ENCODE measurements around the gene FIBP. TPM values are rescaled to one million over a fixed set of nuclear protein-coding genes. Genes with fewer than 3 reads are reported as not detected.

Gene FIBP
- total RNA-seq, 1 experiment from 2014 or later = 79.3 TPM

- in situ Hi-C loops (cut with HindIII; ENCODE audit: low sequenced_read_pairs) = no loop called here
Measured at GRCh38 chr11:65862941-65863888, 25.1 kb downstream of the FIBP start.

DNA sequence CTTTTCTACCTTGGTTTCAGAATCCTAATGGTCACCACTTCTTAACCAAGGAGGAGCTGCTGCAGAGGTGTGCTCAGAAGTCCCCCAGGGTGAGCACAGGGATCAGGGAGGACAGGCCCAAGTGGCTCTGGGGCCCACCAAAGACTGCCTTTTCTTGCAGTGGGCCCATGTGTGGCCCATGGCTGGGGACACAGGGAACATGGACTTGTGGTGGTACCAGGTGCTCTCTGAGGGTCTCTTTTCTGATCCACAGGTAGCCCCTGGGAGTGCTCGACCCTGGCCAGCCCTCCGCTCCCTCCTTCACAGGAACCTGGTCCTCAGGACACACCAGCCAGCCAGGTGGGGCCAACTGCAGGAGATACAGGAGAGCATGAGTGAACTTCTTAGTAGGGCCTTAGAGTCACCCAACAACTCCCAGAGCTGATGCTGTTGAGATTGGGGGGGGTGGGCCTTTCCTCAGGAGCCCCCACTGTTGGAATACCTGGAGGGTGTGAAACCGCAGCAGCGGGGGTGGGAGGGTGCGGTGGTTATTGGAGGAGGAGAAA lies 26.0 kb downstream of the FIBP start:
- no peak for DNase-seq (ENCODE audit: low spot score)

More at GRCh38 chr11:65862941-65863888, 25.1 kb downstream of the FIBP start:
- no peak for DNase-seq (ENCODE audit: low spot score)

GRCh38 chr11:65861533-65862183 lies 26.6 kb downstream of the FIBP start:
- no peak for DNase-seq (ENCODE audit: low spot score)
- in situ Hi-C loops (cut with HindIII; ENCODE audit: low sequenced_read_pairs) = no loop called here

More for the DNA sequence above, 26.0 kb downstream of the FIBP start:
- in situ Hi-C loops (cut with HindIII; ENCODE audit: low sequenced_read_pairs) = no loop called here

- in situ Hi-C loops (cut with HindIII; ENCODE audit: low sequenced_read_pairs) = no loop called here
- no peak for DNase-seq (ENCODE audit: low spot score)
Measured at GRCh38 chr11:65861165-65861505, 27.1 kb downstream of the FIBP start.

- in situ Hi-C loops (cut with HindIII; ENCODE audit: low sequenced_read_pairs) = no loop called here
- peak; percentile 97 for DNase-seq (ENCODE audit: low spot score)
Measured at GRCh38 chr11:65860278-65861164, 27.8 kb downstream of the FIBP start, which contains the start of gene MUS81. MUS81 (plus strand) TSS chr11:65860433; CDS start chr11:65860754, 321 bp downstream.

DNA sequence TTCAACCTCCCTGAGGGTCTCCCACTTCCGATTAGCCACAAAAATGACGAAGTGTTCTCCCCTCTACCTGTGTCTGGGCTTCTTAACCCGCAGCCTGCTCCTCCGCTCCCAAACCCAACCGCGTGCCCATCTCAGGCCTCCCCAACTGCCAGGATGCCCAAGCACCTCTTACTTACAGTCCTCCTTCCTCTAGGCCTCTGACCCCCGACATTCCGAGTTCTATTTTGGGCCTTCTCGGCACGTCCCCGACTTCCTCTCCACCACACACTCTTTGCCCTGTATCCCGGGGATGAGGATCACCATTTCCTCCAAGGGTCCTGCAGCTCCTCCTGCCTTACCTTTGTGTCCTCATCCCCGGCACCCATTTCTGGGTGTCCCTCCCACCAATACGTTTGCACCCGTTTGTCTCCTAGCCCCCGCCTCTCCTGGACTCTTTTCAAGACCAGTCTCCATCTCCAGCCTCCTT lies 28.4 kb downstream of the FIBP start:
- DNase-seq (ENCODE audit: low spot score) = no peak
- in situ Hi-C loops (cut with HindIII; ENCODE audit: low sequenced_read_pairs) = no loop called here

- in situ Hi-C loops (cut with HindIII; ENCODE audit: low sequenced_read_pairs) = no loop called here
- peak; percentile 99 for DNase-seq (ENCODE audit: low spot score)
Measured at GRCh38 chr11:65859095-65859811, 29.0 kb downstream of the FIBP start.

DNA sequence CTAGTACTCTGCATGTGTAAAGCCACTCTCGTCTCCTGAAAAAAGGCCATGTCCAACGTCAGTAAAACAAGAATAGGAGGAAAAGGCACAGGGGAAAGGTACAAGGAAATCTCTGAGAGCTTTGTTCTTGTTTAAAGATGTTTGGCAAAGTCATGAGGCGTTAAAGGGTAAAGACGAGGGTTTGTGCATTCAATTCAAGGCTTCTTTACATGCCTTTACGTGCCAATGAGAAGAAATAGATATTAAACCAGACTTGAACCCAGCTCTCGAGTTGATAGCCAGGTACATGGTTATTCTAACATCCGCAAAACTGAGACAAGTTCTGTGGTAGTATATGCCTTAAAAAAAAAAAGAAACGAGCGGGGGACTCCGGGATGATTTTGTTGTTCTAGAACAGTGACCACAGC lies 29.6 kb downstream of the FIBP start:
- in situ Hi-C loops (cut with HindIII; ENCODE audit: low sequenced_read_pairs) = no loop called here
- DNase-seq (ENCODE audit: low spot score) = no peak

- DNase-seq (ENCODE audit: low spot score) = peak; percentile 97
- in situ Hi-C loops (cut with HindIII; ENCODE audit: low sequenced_read_pairs) = no loop called here
Measured at GRCh38 chr11:65857853-65858680, 30.2 kb downstream of the FIBP start, which contains the start of gene CFL1. CFL1 (minus strand) TSS chr11:65858180; CDS start chr11:65858099, 81 bp downstream.

DNA sequence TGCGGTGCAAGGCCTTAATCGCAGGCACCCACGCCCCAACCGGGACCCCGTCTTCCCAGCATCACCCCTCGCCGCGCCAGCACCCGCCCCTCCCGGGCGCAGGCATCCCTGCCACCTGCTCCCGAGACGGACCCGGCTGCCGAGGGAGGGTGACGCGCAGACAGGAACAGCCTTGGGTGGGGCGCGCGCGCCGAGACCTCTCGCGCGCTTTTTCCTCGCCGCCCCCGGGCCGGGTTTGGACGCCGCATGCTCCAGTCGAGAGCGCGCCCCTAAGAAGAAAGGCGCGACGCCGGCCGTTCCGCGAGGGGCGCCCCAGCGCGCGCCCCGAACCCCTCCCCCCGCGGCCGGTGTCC lies 30.8 kb downstream of the FIBP start:
- in situ Hi-C loops (cut with HindIII; ENCODE audit: low sequenced_read_pairs) = no loop called here
- DNase-seq (ENCODE audit: low spot score) = peak; percentile 58

DNA sequence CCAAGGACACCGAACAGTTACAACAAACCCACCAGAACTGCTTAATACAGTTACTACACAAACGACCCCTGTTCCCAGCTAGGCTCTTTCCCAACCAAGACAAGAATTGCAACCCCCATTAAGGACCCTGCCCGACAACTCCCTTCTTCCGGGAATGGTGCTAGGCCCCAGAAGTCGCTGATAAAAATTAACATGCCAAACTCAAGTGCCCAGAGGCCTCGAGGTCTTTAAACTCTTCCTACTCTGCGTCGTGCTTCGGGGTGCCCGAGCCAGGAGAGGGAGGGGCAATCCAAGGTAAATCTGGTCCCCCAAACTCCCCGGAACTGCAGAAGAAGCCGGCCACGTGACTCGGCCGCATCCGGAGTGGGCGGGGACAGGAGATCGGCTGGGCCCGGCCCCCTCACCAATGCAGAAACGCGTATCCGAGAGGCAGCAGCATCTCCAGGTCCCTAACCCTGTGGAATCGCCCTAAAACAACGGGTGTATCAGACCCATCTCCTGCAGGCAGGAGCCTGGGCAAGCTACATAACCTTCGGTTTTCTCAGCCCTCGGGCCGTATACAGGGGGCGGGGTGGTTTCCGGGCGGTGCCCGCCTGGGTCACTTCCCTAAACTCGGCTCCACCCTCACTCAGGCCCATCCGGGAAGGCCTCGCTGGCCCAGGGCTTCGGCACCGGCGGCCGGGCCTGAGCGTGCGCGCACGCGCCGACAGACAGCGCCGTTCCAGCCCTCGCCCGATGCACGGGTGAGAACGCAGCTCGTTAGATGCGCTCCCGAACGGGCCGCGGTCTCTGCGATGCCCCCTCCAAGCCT lies 31.4 kb downstream of the FIBP start:
- peak; percentile 49 for DNase-seq (ENCODE audit: low spot score)

GRCh38 chr11:65855927-65856363 lies 32.3 kb downstream of the FIBP start:
- in situ Hi-C loops (cut with HindIII; ENCODE audit: low sequenced_read_pairs) = no loop called here
- no peak for DNase-seq (ENCODE audit: low spot score)

More for the DNA sequence above, 31.4 kb downstream of the FIBP start:
- in situ Hi-C loops (cut with HindIII; ENCODE audit: low sequenced_read_pairs) = no loop called here

DNA sequence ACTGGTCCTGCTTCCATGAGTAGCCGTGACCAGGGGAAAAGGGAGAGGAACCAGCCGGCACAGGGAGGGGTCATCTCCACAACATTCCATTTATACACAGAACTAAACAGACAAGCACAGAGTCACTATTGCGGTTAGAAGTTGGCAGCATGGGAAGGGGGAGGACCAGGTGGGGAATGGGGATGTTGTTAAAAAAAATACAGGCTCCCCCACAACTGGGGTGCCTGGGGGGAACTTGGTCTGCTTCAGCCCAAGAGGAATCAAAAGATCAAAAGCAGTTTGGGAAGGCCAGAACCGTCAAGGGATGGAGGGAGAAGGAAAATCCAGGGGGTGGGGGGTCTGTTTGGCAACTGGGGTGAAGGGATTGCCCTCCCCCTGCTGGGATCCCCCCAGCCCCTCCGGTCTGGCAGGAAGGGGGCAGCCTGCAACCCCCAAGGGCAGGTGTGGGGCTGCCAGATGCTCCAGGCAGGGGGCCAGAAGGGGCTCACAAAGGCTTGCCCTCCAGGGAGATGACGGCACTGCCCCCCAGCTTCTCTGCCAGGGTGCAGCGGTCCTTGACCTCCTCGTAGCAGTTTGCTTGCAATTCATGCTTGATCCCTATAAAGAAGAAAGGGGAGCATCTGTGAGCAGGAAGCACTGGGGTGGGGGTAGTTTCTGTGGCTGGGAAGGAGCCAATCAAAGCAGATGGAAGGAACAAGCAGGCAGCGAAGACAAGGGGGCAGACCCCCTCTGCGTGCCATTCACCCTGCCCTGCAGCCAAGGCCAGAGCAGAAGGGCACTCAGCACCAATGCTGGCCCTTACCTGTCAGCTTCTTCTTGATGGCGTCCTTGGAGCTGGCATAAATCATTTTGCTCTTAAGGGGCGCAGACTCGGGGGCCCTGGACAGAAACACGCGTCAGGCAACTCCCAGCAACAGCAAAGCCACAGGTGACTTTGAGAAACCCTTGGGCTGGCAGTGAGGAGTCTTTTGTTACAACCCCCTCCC lies 33.1 kb downstream of the FIBP start:
- no peak for DNase-seq (ENCODE audit: low spot score)
- in situ Hi-C loops (cut with HindIII; ENCODE audit: low sequenced_read_pairs) = no loop called here

GRCh38 chr11:65854161-65854592 lies 34.1 kb downstream of the FIBP start:
- no peak for DNase-seq (ENCODE audit: low spot score)
- in situ Hi-C loops (cut with HindIII; ENCODE audit: low sequenced_read_pairs) = no loop called here

DNA sequence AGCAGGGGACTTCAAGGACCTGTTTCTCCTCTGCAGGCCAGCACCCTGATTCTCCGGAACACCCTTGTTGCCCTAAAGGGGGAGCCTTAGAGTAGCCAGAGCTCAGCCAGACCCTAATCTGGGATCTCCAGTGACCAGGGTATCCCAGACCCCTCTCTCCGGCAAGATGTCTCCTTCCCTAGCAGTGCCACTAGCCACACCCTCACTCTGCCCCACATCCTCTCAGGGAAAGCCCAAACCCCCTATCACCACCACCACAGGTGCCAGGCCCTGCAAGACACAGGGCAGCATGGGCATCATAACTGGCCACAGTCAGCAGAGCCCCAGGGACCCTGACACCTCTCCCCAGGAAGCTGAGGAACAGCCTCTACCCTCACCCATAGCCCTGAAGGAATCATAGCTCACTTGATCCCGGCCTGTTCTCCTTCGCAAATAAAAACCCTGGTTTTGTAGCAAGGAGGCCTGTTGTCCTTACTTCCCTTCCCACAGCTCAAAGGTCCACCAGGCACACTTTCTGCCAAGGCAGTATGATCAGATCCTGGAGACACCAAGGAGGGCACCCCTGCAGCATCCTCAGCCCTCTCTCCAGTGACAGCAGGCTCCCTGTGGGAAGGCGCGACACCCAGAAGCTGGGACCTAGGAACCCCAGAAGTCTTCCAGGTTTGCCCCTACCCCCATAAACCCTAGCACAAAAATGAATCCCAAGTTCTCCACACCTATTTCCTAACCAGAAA lies 34.9 kb downstream of the FIBP start:
- in situ Hi-C loops (cut with HindIII; ENCODE audit: low sequenced_read_pairs) = no loop called here
- DNase-seq (ENCODE audit: low spot score) = no peak

Measured in G401 (cell line).